BE2C (cell line): ENCODE data around the gene ANKRD52.
A peak's percentile ranks its signal among the peaks of the same experiment; 100 is the strongest.
"Not testable (repeated sequence)": the region's sequence is repeated elsewhere in the genome, so short reads cannot be mapped to it uniquely, and the experiment has no call there.

Source experiments
- DNase-seq: peaks from one replicate; pipeline ENCODE4 v3.0.0-alpha.2; 2020
- H3K27me3 ChIP-seq: fragments of 250-450 bp; sonication (Bioruptor Pico); 2 replicates; pipeline ENCODE4 v1.5.1; 2020; ENCODE audit warnings: mild to moderate bottlenecking
- H3K36me3 ChIP-seq: fragments of 250-450 bp; sonication (Bioruptor Pico); 2 replicates; pipeline ENCODE4 v1.5.1; 2020; ENCODE audit warnings: mild to moderate bottlenecking
- H3K4me1 ChIP-seq: fragments of 250-450 bp; sonication (Bioruptor Pico); 2 replicates; pipeline ENCODE4 v1.5.1; 2020
- H3K4me3 ChIP-seq: 2 replicates; pipeline ENCODE4 v1.5.1; 2011; ENCODE audit warnings: low read depth, low read length
- H3K9me3 ChIP-seq: fragments of 250-450 bp; sonication (Bioruptor Pico); 2 replicates; pipeline ENCODE4 v1.5.1; 2020
- CTCF ChIP-seq: IDR thresholded peaks from 2 replicates; pipeline ENCODE4 v1.5.1; 2012; ENCODE audit warnings: mild to moderate bottlenecking, low read depth, low read length

ANKRD52 gene

GRCh38 chr12:56278905-56279304 is 20.7 kb upstream of the ANKRD52 start:
- DNase-seq, result no peak
- Histone ChIP-seq H3K27me3 (no peaks in the 10 kb centered on the region), H3K4me3 (no peak overlapping the region), H3K9me3 (no peaks in the 10 kb centered on the region; the same call in 1 of the 2 replicates), H3K36me3 (peaks cover 98% of the 10 kb centered on the region), H3K4me1 (no peaks in the 10 kb centered on the region)
- no peak for TF ChIP-seq CTCF

- H3K4me3 ChIP-seq, result no peak overlapping the region
- no peaks in the 10 kb centered on the region for H3K9me3 ChIP-seq
- no peaks in the 10 kb centered on the region for H3K4me1 ChIP-seq
- no peak for DNase-seq
- H3K36me3 ChIP-seq, result peaks cover 88% of the 10 kb centered on the region
- no peaks in the 10 kb centered on the region for H3K27me3 ChIP-seq
- no peak for TF ChIP-seq CTCF
Observed at GRCh38 chr12:56274299-56274698, 16.1 kb upstream of the ANKRD52 start.

GRCh38 chr12:56272468-56272867 is 14.3 kb upstream of the ANKRD52 start:
- not testable (repeated sequence) for H3K4me3 ChIP-seq, H3K27me3 ChIP-seq, H3K9me3 ChIP-seq, DNase-seq, H3K4me1 ChIP-seq
- peaks cover 72% of the 10 kb centered on the region for H3K36me3 ChIP-seq

GRCh38 chr12:56271031-56271430 is 12.8 kb upstream of the ANKRD52 start:
- no peak for DNase-seq
- Histone ChIP-seq H3K4me3 (no peak overlapping the region), H3K4me1 (no peaks in the 10 kb centered on the region), H3K9me3 (no peaks in the 10 kb centered on the region), H3K36me3 (peaks cover 60% of the 10 kb centered on the region), H3K27me3 (no peaks in the 10 kb centered on the region)
- peak; percentile 68 for TF ChIP-seq CTCF

- H3K9me3 ChIP-seq, result no peaks in the 10 kb centered on the region
- TF ChIP-seq CTCF, result no peak
- DNase-seq, result no peak
- no peaks in the 10 kb centered on the region for H3K4me1 ChIP-seq
- no peaks in the 10 kb centered on the region for H3K27me3 ChIP-seq
- H3K4me3 ChIP-seq, result peak overlapping the region; percentile 87
- H3K36me3 ChIP-seq, result peaks cover 27% of the 10 kb centered on the region
Observed at GRCh38 chr12:56267443-56268071, 9.4 kb upstream of the ANKRD52 start.

GRCh38 chr12:56266693-56267442 is 8.7 kb upstream of the ANKRD52 start, which contains the start of gene COQ10A:
COQ10A (plus strand) TSS chr12:56266942; CDS start chr12:56267119, 177 bp downstream.
- peak; percentile 77 for TF ChIP-seq CTCF
- Histone ChIP-seq H3K9me3 (no peaks in the 10 kb centered on the region), H3K4me1 (no peaks in the 10 kb centered on the region), H3K4me3 (peak within 1 kb of the TSS; percentile 87), H3K27me3 (no peaks in the 10 kb centered on the region), H3K36me3 (peaks cover 25% of the 10 kb centered on the region)
- peak; percentile 91 for DNase-seq

- H3K4me1 ChIP-seq, H3K27me3 ChIP-seq, H3K9me3 ChIP-seq, DNase-seq: not testable (repeated sequence)
- H3K36me3 ChIP-seq, result peaks cover 21% of the 10 kb centered on the region
- peak overlapping the region; percentile 87 for H3K4me3 ChIP-seq
Observed at GRCh38 chr12:56266068-56266692, 8.0 kb upstream of the ANKRD52 start.
